Esophagus squamous epithelium (tissue), 4 donors: ENCODE measurements around the gene CXCL14.

ENCODE experiments used
- CTCF ChIP-seq, 6 experiments: fragments of 450-650 bp in 4 of 6; fragments of 200-600 bp in 2 of 6; sonication (generic) in 2 of 6; IDR thresholded peaks; one replicate each; pipeline ENCODE4 v1.5.1; 2016 to 2019; ENCODE audit warnings: antibody characterized with exemption in 6 of 6, mild to moderate bottlenecking in 4 of 6, moderate library complexity in 4 of 6
- POLR2A ChIP-seq, 4 donors: fragments of 450-650 bp; IDR thresholded peaks; one replicate each; pipeline ENCODE4 v1.6.1; 2017; ENCODE audit warnings: antibody characterized with exemption in 4 of 4, mild to moderate bottlenecking in 4 of 4, moderate library complexity in 3 of 4

GRCh38 chr5:135606431-135606830 is 27.6 kb upstream of the CXCL14 start:
- no peak for TF ChIP-seq CTCF (IDR thresholded peaks at IDR 0.05)
- TF ChIP-seq POLR2A (IDR thresholded peaks at IDR 0.05): no peak
